ENCODE measurements around the gene TUBB6. TPM values are rescaled to one million over a fixed set of nuclear protein-coding genes. Genes with fewer than 3 reads are reported as not detected.

TUBB6 gene
- total RNA-seq, 4 donors from 2014 or later, result 61.0 to 164 (median 108) TPM

GRCh38 chr18:12362473-12363174 is 54.6 kb downstream of the TUBB6 start:
- H3K27ac ChIP-seq, result no peak overlapping the region
- 87 to 90% methylated on average over 8 to 11 of the region's 11 CpGs for WGBS, 2 donors (ENCODE audit: low coverage in 1 of 2)
- TF ChIP-seq POLR2A (IDR thresholded peaks at IDR 0.05) (no peak), POLR2AphosphoS5 (IDR thresholded peaks at IDR 0.05) (peak in 2 of 3 donors; percentile 28 to 44)
- in situ Hi-C loops (cut with MboI; ENCODE audit: low pct_ligation_motif_present in 1 of 4, low pct_unique_long_range_greater_than_20kb in 1 of 4, low sequenced_read_pairs in 3 of 4) (no loop called here), intact Hi-C loops (cut with DNase I; ENCODE audit: low total_unique reads) (no loop called here)
- no peaks in the 10 kb centered on the region for H3K27me3 ChIP-seq
- DNase-seq, result no peak
- H3K9me3 ChIP-seq, result no peaks in the 10 kb centered on the region
- no peak overlapping the region for H3K4me3 ChIP-seq
- peaks cover 0 to 14% (median 0%) of the 10 kb centered on the region in 4 donors for H3K4me1 ChIP-seq
- peaks cover 0 to 74% (median 28%) of the 10 kb centered on the region in 4 donors for H3K36me3 ChIP-seq

DNA sequence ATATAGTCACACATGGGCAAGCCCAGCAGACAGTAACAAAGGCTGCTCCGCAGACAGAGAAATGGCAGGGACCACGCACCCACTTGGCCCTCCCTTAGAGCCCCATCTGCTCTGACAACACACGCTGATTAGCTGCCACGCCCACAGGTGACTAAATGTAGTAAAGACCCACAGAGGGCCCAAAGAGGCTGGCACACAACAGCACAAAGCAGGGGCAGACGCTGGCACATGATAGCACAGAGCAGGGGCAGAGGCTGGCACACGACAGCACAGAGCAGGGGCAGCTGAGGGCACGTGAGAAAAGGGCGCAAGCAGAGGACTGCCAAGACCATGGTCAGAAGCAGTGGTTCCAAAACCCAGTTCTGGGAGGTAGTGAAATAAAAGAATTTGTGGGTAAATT is 58.3 kb downstream of the TUBB6 start:
- Histone ChIP-seq H3K4me1 (peaks cover 0 to 25% (median 7%) of the 10 kb centered on the region in 4 donors), H3K9me3 (no peaks in the 10 kb centered on the region), H3K4me3 (no peak overlapping the region), H3K27me3 (no peaks in the 10 kb centered on the region), H3K27ac (peak overlapping the region in 1 of 4 donors; percentile 51), H3K36me3 (peaks cover 0 to 49% (median 14%) of the 10 kb centered on the region in 4 donors)
- WGBS, 2 donors (ENCODE audit: low coverage in 1 of 2), result 82 to 100% methylated on average over 2 to 8 of the region's 8 CpGs
- intact Hi-C loops (cut with DNase I; ENCODE audit: low total_unique reads) (no loop called here), in situ Hi-C loops (cut with MboI; ENCODE audit: low pct_ligation_motif_present in 1 of 4, low pct_unique_long_range_greater_than_20kb in 1 of 4, low sequenced_read_pairs in 3 of 4) (no loop called here)
- no peak for TF ChIP-seq POLR2A (IDR thresholded peaks at IDR 0.05)
- TF ChIP-seq, protein P1, sequence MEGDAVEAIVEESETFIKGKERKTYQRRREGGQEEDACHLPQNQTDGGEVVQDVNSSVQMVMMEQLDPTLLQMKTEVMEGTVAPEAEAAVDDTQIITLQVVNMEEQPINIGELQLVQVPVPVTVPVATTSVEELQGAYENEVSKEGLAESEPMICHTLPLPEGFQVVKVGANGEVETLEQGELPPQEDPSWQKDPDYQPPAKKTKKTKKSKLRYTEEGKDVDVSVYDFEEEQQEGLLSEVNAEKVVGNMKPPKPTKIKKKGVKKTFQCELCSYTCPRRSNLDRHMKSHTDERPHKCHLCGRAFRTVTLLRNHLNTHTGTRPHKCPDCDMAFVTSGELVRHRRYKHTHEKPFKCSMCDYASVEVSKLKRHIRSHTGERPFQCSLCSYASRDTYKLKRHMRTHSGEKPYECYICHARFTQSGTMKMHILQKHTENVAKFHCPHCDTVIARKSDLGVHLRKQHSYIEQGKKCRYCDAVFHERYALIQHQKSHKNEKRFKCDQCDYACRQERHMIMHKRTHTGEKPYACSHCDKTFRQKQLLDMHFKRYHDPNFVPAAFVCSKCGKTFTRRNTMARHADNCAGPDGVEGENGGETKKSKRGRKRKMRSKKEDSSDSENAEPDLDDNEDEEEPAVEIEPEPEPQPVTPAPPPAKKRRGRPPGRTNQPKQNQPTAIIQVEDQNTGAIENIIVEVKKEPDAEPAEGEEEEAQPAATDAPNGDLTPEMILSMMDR (IDR thresholded peaks at IDR 0.05), result no peak
- TF ChIP-seq EP300 (IDR thresholded peaks at IDR 0.05; ENCODE audit: low read depth), result no peak
- no peak for TF ChIP-seq POLR2AphosphoS5 (IDR thresholded peaks at IDR 0.05)
- no peak for DNase-seq

DNA sequence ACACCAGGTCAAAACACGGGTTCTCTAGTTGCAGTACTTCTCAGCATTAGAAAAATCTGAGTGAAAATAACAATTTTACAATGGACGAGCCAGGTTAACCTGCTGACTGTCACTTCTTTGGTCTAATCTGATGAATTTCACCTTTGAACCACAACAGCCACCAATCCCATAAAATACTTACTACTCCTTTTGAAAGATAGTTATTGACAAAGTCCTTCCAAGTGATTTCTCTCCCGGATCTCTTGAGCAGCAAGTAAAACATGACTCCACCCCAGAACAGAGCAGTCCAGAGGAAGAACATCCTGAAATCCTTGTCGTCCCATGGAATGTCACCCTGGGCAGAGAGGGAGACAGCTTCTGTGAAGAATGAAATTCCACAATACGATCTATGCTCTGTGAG is 58.7 kb downstream of the TUBB6 start:
- peaks cover 0 to 49% (median 14%) of the 10 kb centered on the region in 4 donors for H3K36me3 ChIP-seq
- peaks cover 2 to 29% (median 11%) of the 10 kb centered on the region in 4 donors for H3K4me1 ChIP-seq
- no peaks in the 10 kb centered on the region for H3K9me3 ChIP-seq
- no peak overlapping the region for H3K4me3 ChIP-seq
- TF ChIP-seq EP300 (IDR thresholded peaks at IDR 0.05; ENCODE audit: low read depth), result no peak
- TF ChIP-seq, protein P1 (IDR thresholded peaks at IDR 0.05), result no peak
- TF ChIP-seq POLR2A (IDR thresholded peaks at IDR 0.05), result no peak
- no peak for TF ChIP-seq POLR2AphosphoS5 (IDR thresholded peaks at IDR 0.05)
- in situ Hi-C loops (cut with MboI; ENCODE audit: low pct_ligation_motif_present in 1 of 4, low pct_unique_long_range_greater_than_20kb in 1 of 4, low sequenced_read_pairs in 3 of 4), result no loop called here
- H3K27me3 ChIP-seq, result no peaks in the 10 kb centered on the region
- intact Hi-C loops (cut with DNase I; ENCODE audit: low total_unique reads), result no loop called here
- peak overlapping the region in 2 of 4 donors; percentile 16 to 51 for H3K27ac ChIP-seq
- DNase-seq, result no peak
- WGBS, 2 donors (ENCODE audit: low coverage in 1 of 2), result 60 to 69% methylated on average over 4 to 5 of the region's 5 CpGs

- 89% methylated on average over 7 of the region's 7 CpGs; no CpG with 5 or more reads in 1 of the 2 donors for WGBS, 2 donors (ENCODE audit: low coverage in 1 of 2)
- Histone ChIP-seq H3K9me3 (no peaks in the 10 kb centered on the region), H3K4me1 (peaks cover 23 to 53% (median 34%) of the 10 kb centered on the region in 4 donors), H3K27me3 (no peaks in the 10 kb centered on the region), H3K4me3 (no peak overlapping the region), H3K27ac (no peak overlapping the region), H3K36me3 (peaks cover 0 to 38% (median 5%) of the 10 kb centered on the region in 4 donors)
- in situ Hi-C loops (cut with MboI; ENCODE audit: low pct_ligation_motif_present in 1 of 4, low pct_unique_long_range_greater_than_20kb in 1 of 4, low sequenced_read_pairs in 3 of 4) (no loop called here), intact Hi-C loops (cut with DNase I; ENCODE audit: low total_unique reads) (no loop called here)
- DNase-seq, result no peak
- TF ChIP-seq, protein P1 (IDR thresholded peaks at IDR 0.05), result no peak
- TF ChIP-seq POLR2A (IDR thresholded peaks at IDR 0.05) (no peak), EP300 (IDR thresholded peaks at IDR 0.05; ENCODE audit: low read depth) (no peak), POLR2AphosphoS5 (IDR thresholded peaks at IDR 0.05) (no peak)
Observed at GRCh38 chr18:12369211-12369610, 61.2 kb downstream of the TUBB6 start.

All from transverse colon (tissue), 4 donors.